Suprapubic skin (tissue), 4 donors: Measurements from ENCODE around the gene PGGHG. TPM values are rescaled to one million over a fixed set of nuclear protein-coding genes. Genes with fewer than 3 reads are reported as not detected.
"Not testable (repeated sequence)": the region's sequence is repeated elsewhere in the genome, so short reads cannot be mapped to it uniquely, and the experiment has no call there.

Experiments
- DNase-seq, 2 donors: peaks; one replicate each; pipeline ENCODE4 v3.0.0-alpha.2; 2019; ENCODE audit warnings: low spot score in 2 of 2
- H3K27ac ChIP-seq: fragments of 200-600 bp; sonication (generic); one replicate; pipeline ENCODE4 v1.5.1; 2019
- H3K27me3 ChIP-seq: fragments of 200-600 bp; sonication (generic); one replicate; pipeline ENCODE4 v1.5.1; 2019
- H3K36me3 ChIP-seq: fragments of 200-600 bp; sonication (generic); one replicate; pipeline ENCODE4 v1.5.1; 2019
- H3K4me1 ChIP-seq: fragments of 200-600 bp; sonication (generic); one replicate; pipeline ENCODE4 v1.5.1; 2019
- H3K4me3 ChIP-seq: fragments of 200-600 bp; sonication (generic); one replicate; pipeline ENCODE4 v1.5.1; 2019; ENCODE audit warnings: mild to moderate bottlenecking
- H3K9me3 ChIP-seq: fragments of 200-600 bp; sonication (generic); one replicate; pipeline ENCODE4 v1.5.1; 2019
- CTCF ChIP-seq, 2 donors: fragments of 200-600 bp in 1 of 2; fragments of 450-650 bp in 1 of 2; sonication (generic) in 1 of 2; IDR thresholded peaks; one replicate each; pipeline ENCODE4 v1.5.1; 2016 to 2019; ENCODE audit warnings: antibody characterized with exemption in 2 of 2, mild to moderate bottlenecking in 1 of 2, moderate library complexity in 1 of 2
- EP300 ChIP-seq: sonication (generic); formaldehyde crosslinking; IDR thresholded peaks from one replicate; pipeline ENCODE4 v1.6.1; 2017; ENCODE audit warnings: antibody characterized with exemption
- POLR2A ChIP-seq, 2 donors: fragments of 450-650 bp; IDR thresholded peaks; one replicate each; pipeline ENCODE4 v1.6.1; 2017; ENCODE audit warnings: antibody characterized with exemption in 2 of 2, mild to moderate bottlenecking in 2 of 2, moderate library complexity in 2 of 2
- POLR2AphosphoS5 ChIP-seq, 3 donors: sonication (generic); formaldehyde crosslinking; IDR thresholded peaks; one replicate each; pipeline ENCODE4 v1.6.1; 2017; ENCODE audit warnings: antibody characterized with exemption in 3 of 3
- WGBS: methylation state at CpG from one replicate; pipeline ENCODE4 v1.1.5; 2018; 5-methylcytosine and 5-hydroxymethylcytosine counted together
- total RNA-seq, 4 donors: library from RNA; depleted of rRNA; stranded (reverse); fragments of >200 nt; gene quantifications; one replicate each; pipeline ENCODE4 v1.1.0, GENCODE V29; 2016

Gene PGGHG
- total RNA-seq, 4 donors from 2014 or later: 3.5 to 22.0 (median 8.1) TPM

DNA sequence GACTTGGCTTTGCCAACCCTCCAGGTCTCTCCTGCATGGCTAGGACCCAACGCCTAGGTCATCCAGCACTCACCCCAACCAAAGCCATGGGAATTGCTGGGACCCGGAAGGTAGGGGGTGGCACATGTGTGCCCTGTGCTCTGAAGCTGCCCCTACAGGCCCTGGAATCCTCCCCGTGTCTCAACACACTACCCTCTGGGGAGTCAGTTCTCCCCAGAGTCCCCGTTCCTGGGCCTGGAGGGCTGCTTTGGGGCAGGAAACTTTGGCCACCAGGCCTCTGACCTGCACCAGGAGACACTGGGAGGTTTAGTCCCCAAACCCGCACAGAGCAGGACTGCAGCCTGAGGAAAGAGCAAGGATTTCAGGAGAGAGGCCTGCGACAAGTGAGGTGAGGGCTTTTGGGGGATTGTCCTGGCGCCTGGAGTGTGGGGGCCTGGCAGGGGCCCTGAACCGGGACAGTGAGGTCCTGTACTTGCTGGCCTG, 24.4 kb downstream of the PGGHG start:
- H3K4me1 ChIP-seq: peaks cover 56% of the 10 kb centered on the region
- no peaks in the 10 kb centered on the region for H3K27me3 ChIP-seq
- H3K4me3 ChIP-seq: peak overlapping the region; percentile 53
- H3K9me3 ChIP-seq: no peaks in the 10 kb centered on the region
- no peaks in the 10 kb centered on the region for H3K36me3 ChIP-seq
- 56% methylated on average over 6 of the region's 8 CpGs for WGBS
- TF ChIP-seq CTCF (IDR thresholded peaks at IDR 0.05) (no peak), EP300 (no peak), POLR2AphosphoS5 (IDR thresholded peaks at IDR 0.05) (no peak), POLR2A (IDR thresholded peaks at IDR 0.05) (no peak)
- H3K27ac ChIP-seq: peak overlapping the region; percentile 82
- DNase-seq: peak in 1 of 2 donors; percentile 62

GRCh38 chr11:313787-314553, 25.0 kb downstream of the PGGHG start, which contains the start of gene IFITM1:
IFITM1 (plus strand) TSS chr11:314040; CDS start chr11:314171, 131 bp downstream.
- no peaks in the 10 kb centered on the region for H3K36me3 ChIP-seq
- DNase-seq: peak in 1 of 2 donors; percentile 64
- TF ChIP-seq POLR2A (IDR thresholded peaks at IDR 0.05) (peak; percentile 20 to 28), EP300 (no peak), POLR2AphosphoS5 (IDR thresholded peaks at IDR 0.05) (peak in 1 of 3 donors; percentile 21), CTCF (IDR thresholded peaks at IDR 0.05) (no peak)
- 13% methylated on average over 14 of the region's 18 CpGs for WGBS
- peak within 1 kb of the TSS; percentile 82 for H3K27ac ChIP-seq
- H3K4me3 ChIP-seq: peak within 1 kb of the TSS; percentile 53
- H3K9me3 ChIP-seq: no peaks in the 10 kb centered on the region
- H3K27me3 ChIP-seq: no peaks in the 10 kb centered on the region
- peaks cover 52% of the 10 kb centered on the region for H3K4me1 ChIP-seq

DNA sequence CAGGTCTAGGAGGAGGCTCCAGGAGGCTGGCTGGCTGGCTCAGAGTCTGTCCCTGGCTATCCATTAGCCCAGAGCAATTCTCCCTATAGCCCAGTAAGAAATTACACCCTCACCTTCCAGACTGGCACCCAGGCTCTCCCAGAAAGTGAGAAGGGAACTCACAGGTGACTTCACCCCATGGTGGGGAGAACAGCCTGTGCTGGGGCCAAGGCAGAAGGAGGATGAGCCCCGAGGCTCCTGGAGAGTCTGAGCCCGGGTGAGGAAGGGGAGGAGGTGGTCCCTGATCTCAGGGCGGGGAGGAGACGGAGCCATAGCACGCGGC, 25.6 kb downstream of the PGGHG start:
- not testable (repeated sequence) for H3K9me3 ChIP-seq, DNase-seq, H3K36me3 ChIP-seq, H3K27me3 ChIP-seq
- Histone ChIP-seq H3K4me3 (peak overlapping the region; percentile 53), H3K4me1 (peaks cover 48% of the 10 kb centered on the region), H3K27ac (peak overlapping the region; percentile 82)
- 26% methylated on average over 3 of the region's 6 CpGs for WGBS

- 68% methylated on average over 3 of the region's 9 CpGs for WGBS
- Histone ChIP-seq H3K4me3 (peak overlapping the region; percentile 53), H3K4me1 (peaks cover 45% of the 10 kb centered on the region), H3K36me3 (no peaks in the 10 kb centered on the region), H3K27ac (peak overlapping the region; percentile 65), H3K9me3 (no peaks in the 10 kb centered on the region), H3K27me3 (no peaks in the 10 kb centered on the region)
- TF ChIP-seq POLR2AphosphoS5 (IDR thresholded peaks at IDR 0.05) (no peak), POLR2A (IDR thresholded peaks at IDR 0.05) (no peak), CTCF (IDR thresholded peaks at IDR 0.05) (no peak), EP300 (no peak)
- DNase-seq: no peak
Observed at GRCh38 chr11:315051-315481, 26.1 kb downstream of the PGGHG start.

DNA sequence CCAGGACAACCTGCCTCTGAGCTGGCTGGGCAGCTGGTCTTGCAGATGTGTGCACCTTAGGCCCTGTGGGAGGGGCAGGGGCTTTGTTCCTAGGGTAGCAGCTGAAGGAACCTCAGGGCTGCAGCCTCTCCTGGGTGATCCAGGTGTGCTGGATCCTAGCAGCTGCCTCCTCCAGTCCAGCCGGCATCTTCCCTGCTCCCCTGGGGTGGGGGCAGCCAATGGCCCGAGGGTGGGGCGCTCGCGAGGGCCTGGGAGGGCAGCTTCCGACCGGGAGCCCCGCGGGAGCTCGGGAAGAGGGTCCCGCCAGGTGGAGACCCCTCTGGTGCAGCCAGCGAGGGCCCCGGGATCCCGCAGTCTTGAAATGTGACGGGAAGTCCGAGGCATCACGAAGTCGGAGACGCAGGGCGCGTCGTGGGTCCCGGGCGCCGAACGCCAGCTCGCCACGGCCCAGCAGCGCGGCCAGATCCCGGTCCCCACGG, 26.6 kb downstream of the PGGHG start:
- Histone ChIP-seq H3K36me3 (no peaks in the 10 kb centered on the region), H3K27ac (peak overlapping the region; percentile 65), H3K4me1 (peaks cover 47% of the 10 kb centered on the region), H3K4me3 (peak overlapping the region; percentile 53), H3K9me3 (no peaks in the 10 kb centered on the region), H3K27me3 (no peaks in the 10 kb centered on the region)
- TF ChIP-seq CTCF (IDR thresholded peaks at IDR 0.05) (no peak), EP300 (no peak)
- DNase-seq: peak in 1 of 2 donors; percentile 62
- WGBS: 35% methylated on average over 8 of the region's 32 CpGs
